HCT116 (cell line): ENCODE results near the gene IL17B. TPM values are rescaled to one million over a fixed set of nuclear protein-coding genes. Genes with fewer than 3 reads are reported as not detected.

Experiments used
- ATAC-seq: fragments of 200-7000 bp; cut with Tn5 transposase; 2 replicates; pipeline ENCODE4 v1.9.1; 2020; ENCODE audit warnings: mild to moderate bottlenecking, moderate library complexity
- BruUV-seq: library from RNA; stranded (reverse); fragments of 400-500 nt; replicated peaks from 2 replicates; lab custom pipeline; 2021; lab: Mats Ljungman, UMichigan
- CTCF ChIA-PET: fragments of 300-600 bp; sonication (Branson Sonifier 250); formaldehyde crosslinking; loops from one replicate; lab custom pipeline; 2021; ENCODE audit warnings: antibody characterized with exemption; lab: Charles Lee
- POLR2A ChIA-PET: fragments of 300-600, 350-600 bp; sonication (Branson Sonifier 250); formaldehyde crosslinking; loops from one replicate; lab custom pipeline; 2021; ENCODE audit warnings: antibody characterized with exemption; lab: Charles Lee
- RAD21 ChIA-PET, 2 experiments: fragments of 300-600 bp; sonication (Branson Sonifier 250); formaldehyde crosslinking; loops; one replicate each; lab custom pipeline; 2023; ENCODE audit warnings: low total read pairs in 2 of 2; ENCODE audit not compliant: uncharacterized antibody in 2 of 2, unreplicated experiment in 2 of 2, low non-redundant PET in 1 of 2; lab: Charles Lee
- DNase-seq: peaks from one replicate; pipeline ENCODE4 v3.0.0-alpha.2; 2010; ENCODE audit warnings: low read depth, low spot score
- H2AFZ ChIP-seq: fragments of 200-600 bp; shearing (Covaris generic), sonication (generic); 2 replicates; pipeline ENCODE4 v1.6.1; 2017; ENCODE audit warnings: low read depth, mixed run types, mixed read lengths, antibody characterized with exemption, low read length; ENCODE audit not compliant: poor library complexity, severe bottlenecking
- H3K27ac ChIP-seq: 2 replicates; pipeline ENCODE4 v1.5.1; 2012; ENCODE audit warnings: low read depth, low read length
- H3K27me3 ChIP-seq: fragments of 200-600 bp; sonication (generic); 2 replicates; pipeline ENCODE4 v1.6.1; 2016; ENCODE audit warnings: mixed run types, low read length, mixed read lengths; ENCODE audit not compliant: insufficient read depth
- H3K36me3 ChIP-seq, 2 experiments: fragments of 200-500 bp in 1 of 2; fragments of 200-600 bp in 1 of 2; sonication (Bioruptor generic) in 1 of 2; sonication (generic) in 1 of 2; 2 replicates each; pipeline versions ENCODE4 v1.5.1 to v1.6.1; 2014 to 2016; ENCODE audit warnings: low read length in 2 of 2, inconsistent platforms in 1 of 2, mixed read lengths in 1 of 2, mixed run types in 1 of 2; ENCODE audit not compliant: insufficient read depth in 2 of 2, control insufficient read depth in 1 of 2
- H3K4me1 ChIP-seq, 2 experiments: fragments of 200-600 bp in 1 of 2; sonication (generic) in 1 of 2; 2 replicates each; pipeline versions ENCODE4 v1.5.1 to v1.6.1; 2012 to 2017; ENCODE audit warnings: low read length in 2 of 2, inconsistent platforms in 1 of 2, mild to moderate bottlenecking in 1 of 2, mixed read lengths in 1 of 2, mixed run types in 1 of 2, moderate library complexity in 1 of 2; ENCODE audit not compliant: insufficient read depth in 2 of 2, control insufficient read depth in 1 of 2
- H3K4me2 ChIP-seq: fragments of 200-600 bp; sonication (generic); 2 replicates; pipeline ENCODE4 v1.6.1; 2017; ENCODE audit warnings: mixed run types, low read length, mixed read lengths
- H3K4me3 ChIP-seq, 2 experiments: fragments of 200-600 bp in 1 of 2; sonication (generic) in 1 of 2; replicated peaks in 1 of 2; 2 replicates each; pipeline ENCODE4 v1.5.1; 2011 to 2016; ENCODE audit warnings: low read length in 2 of 2, control low read depth in 1 of 2, low read depth in 1 of 2, mild to moderate bottlenecking in 1 of 2, mixed read lengths in 1 of 2, mixed run types in 1 of 2
- H3K79me2 ChIP-seq: fragments of 200-600 bp; sonication (generic); 2 replicates; pipeline ENCODE4 v1.6.1; 2017; ENCODE audit warnings: mild to moderate bottlenecking, mixed run types, low read length, moderate library complexity, mixed read lengths; ENCODE audit not compliant: insufficient read depth
- H3K9ac ChIP-seq: fragments of 200-600 bp; sonication (generic); 2 replicates; pipeline ENCODE4 v1.6.1; 2016; ENCODE audit warnings: low read length, mixed read lengths
- H3K9me2 ChIP-seq: fragments of 200-600 bp; sonication (generic), shearing (Covaris generic); 2 replicates; pipeline ENCODE4 v1.6.1; 2017; ENCODE audit warnings: mixed run types, mild to moderate bottlenecking, moderate library complexity; ENCODE audit not compliant: insufficient read depth
- H3K9me3 ChIP-seq, 2 experiments: fragments of 200-500 bp in 1 of 2; fragments of 200-600 bp in 1 of 2; sonication (Bioruptor generic) in 1 of 2; sonication (generic) in 1 of 2; 2 replicates each; pipeline ENCODE4 v1.6.1; 2014 to 2017; ENCODE audit warnings: low read length in 2 of 2, mixed read lengths in 2 of 2, inconsistent platforms in 1 of 2, low read depth in 1 of 2, mild to moderate bottlenecking in 1 of 2, mixed run types in 1 of 2, moderate library complexity in 1 of 2; ENCODE audit not compliant: control insufficient read depth in 1 of 2, insufficient read depth in 1 of 2
- H4K20me1 ChIP-seq: fragments of 200-600 bp; sonication (generic), shearing (Covaris generic); 2 replicates; pipeline ENCODE4 v1.6.1; 2017; ENCODE audit warnings: mixed run types, mild to moderate bottlenecking, moderate library complexity; ENCODE audit not compliant: insufficient read depth
- CEBPB ChIP-seq: IDR thresholded peaks from 2 replicates; pipeline ENCODE4 v1.6.1; 2012; ENCODE audit warnings: low read depth
- RAD21 ChIP-seq: IDR thresholded peaks from 2 replicates; pipeline ENCODE4 v1.6.1; 2012; ENCODE audit warnings: low read depth, mild to moderate bottlenecking
- SIN3A ChIP-seq: IDR thresholded peaks from 2 replicates; pipeline ENCODE4 v1.6.1; 2012; ENCODE audit warnings: low read depth
- intact Hi-C: fragments of 100-400 bp; cut with micrococcal nuclease; formaldehyde crosslinking; loops from 2 replicates; pipeline ENCODE4 v1.10.0; 2022
- total RNA-seq: library from RNA; stranded (reverse); gene quantifications from one replicate; pipeline ENCODE4 v1.2.1, GENCODE V29; 2021; ENCODE audit not compliant: unreplicated experiment
- TF ChIP-seq, protein P1 (sequence below): IDR thresholded peaks from 2 replicates; pipeline ENCODE4 v1.6.1; 2012; ENCODE audit warnings: low read depth

Gene IL17B
- total RNA-seq, 1 experiment from 2014 or later: 0.81 TPM

DNA sequence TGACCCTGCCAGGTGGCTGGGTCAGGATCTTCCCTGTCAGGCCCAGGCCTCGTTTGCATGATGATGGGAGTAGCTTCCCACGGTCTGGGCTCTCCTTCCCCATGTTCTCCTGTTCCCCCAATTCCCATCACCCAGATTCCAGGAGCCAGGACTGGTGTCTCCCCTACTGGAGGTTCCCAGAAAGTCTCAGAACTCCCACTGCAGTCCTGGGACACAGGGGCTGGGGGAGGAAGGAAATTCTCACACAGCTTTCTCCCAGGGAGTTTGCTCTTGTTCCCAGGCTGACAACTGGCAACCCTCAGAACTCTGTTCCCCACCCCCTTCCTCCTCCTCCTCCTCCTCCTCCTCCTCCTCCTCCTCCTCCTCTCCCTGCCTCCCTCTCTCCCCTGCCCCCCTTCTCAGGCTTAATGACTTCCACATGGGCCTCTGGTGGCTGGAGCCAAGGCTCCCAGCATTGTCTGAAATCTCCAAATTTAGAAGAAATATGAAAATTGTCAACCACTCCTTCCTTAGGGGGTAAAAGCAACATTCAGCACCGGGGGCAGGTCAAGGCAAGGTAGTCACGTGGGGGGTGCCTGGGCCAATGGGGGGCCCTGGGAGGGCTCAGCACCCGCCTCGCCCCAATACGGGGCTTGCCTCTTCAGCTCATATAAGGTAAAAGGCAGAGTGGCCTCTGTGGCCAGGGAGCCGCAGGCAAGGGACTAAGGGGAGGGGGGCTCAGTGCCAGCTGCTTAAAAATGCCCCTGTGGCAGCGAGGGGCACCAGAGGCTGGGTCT lies 27.3 kb upstream of the IL17B start:
- Histone ChIP-seq H3K79me2 (no peaks in the 10 kb centered on the region), H4K20me1 (no peaks in the 10 kb centered on the region), H2AFZ (no peak overlapping the region), H3K4me3 (no peak overlapping the region), H3K4me1 (no peaks in the 10 kb centered on the region), H3K4me2 (no peak overlapping the region), H3K27me3 (no peaks in the 10 kb centered on the region), H3K9me2 (no peaks in the 10 kb centered on the region), H3K27ac (no peak overlapping the region), H3K36me3 (no peaks in the 10 kb centered on the region), H3K9me3 (no peaks in the 10 kb centered on the region), H3K9ac (no peak overlapping the region)
- TF ChIP-seq CEBPB (no peak), RAD21 (no peak), SIN3A (no peak)
- TF ChIP-seq, protein P1, sequence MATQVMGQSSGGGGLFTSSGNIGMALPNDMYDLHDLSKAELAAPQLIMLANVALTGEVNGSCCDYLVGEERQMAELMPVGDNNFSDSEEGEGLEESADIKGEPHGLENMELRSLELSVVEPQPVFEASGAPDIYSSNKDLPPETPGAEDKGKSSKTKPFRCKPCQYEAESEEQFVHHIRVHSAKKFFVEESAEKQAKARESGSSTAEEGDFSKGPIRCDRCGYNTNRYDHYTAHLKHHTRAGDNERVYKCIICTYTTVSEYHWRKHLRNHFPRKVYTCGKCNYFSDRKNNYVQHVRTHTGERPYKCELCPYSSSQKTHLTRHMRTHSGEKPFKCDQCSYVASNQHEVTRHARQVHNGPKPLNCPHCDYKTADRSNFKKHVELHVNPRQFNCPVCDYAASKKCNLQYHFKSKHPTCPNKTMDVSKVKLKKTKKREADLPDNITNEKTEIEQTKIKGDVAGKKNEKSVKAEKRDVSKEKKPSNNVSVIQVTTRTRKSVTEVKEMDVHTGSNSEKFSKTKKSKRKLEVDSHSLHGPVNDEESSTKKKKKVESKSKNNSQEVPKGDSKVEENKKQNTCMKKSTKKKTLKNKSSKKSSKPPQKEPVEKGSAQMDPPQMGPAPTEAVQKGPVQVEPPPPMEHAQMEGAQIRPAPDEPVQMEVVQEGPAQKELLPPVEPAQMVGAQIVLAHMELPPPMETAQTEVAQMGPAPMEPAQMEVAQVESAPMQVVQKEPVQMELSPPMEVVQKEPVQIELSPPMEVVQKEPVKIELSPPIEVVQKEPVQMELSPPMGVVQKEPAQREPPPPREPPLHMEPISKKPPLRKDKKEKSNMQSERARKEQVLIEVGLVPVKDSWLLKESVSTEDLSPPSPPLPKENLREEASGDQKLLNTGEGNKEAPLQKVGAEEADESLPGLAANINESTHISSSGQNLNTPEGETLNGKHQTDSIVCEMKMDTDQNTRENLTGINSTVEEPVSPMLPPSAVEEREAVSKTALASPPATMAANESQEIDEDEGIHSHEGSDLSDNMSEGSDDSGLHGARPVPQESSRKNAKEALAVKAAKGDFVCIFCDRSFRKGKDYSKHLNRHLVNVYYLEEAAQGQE: no peak
- ChIA-PET RAD21 (no interaction called here), POLR2A (no interaction called here), CTCF (no interaction called here)
- DNase-seq (no peak), ATAC-seq (no peak; the same call in 1 of the 2 replicates)
- intact Hi-C loops: no loop called here
- BruUV-seq: no TSS peak
